ENCODE data around the gene CD1B. TPM values are rescaled to one million over a fixed set of nuclear protein-coding genes. Genes with fewer than 3 reads are reported as not detected.

The CD1B gene
- total and polyA plus RNA-seq, 9 of the 15 experiments (the other 6 are each of a cell fraction or from before 2014, with no cell fraction given) = not detected

GRCh38 chr1:158324395-158324794 is 6.9 kb downstream of the CD1B start:
- Histone ChIP-seq H3K9me1 (ENCODE audit: control insufficient read depth, insufficient read depth, low read length) (no peaks in the 10 kb centered on the region), H3K79me2 (ENCODE audit: control insufficient read depth, insufficient read depth, low read length) (no peaks in the 10 kb centered on the region), H3K4me3 (no peak overlapping the region), H4K20me1 (replicated peaks; ENCODE audit: control insufficient read depth, insufficient read depth, low read length) (no peaks in the 10 kb centered on the region), H3K27me3 (ENCODE audit: control insufficient read depth in 2 of 2, insufficient read depth in 2 of 2, low read length in 2 of 2) (no peaks in the 10 kb centered on the region), H2AFZ (ENCODE audit: low read depth, low read length) (no peak overlapping the region), H3K27ac (ENCODE audit: extremely low read depth, low read depth, low read length) (no peak overlapping the region), H3K9ac (ENCODE audit: insufficient read depth in 1 of 2, low read depth in 2 of 2, low read length in 2 of 2) (no peak overlapping the region), H3K4me1 (replicated peaks in 1 of 2; ENCODE audit: control insufficient read depth in 2 of 2, insufficient read depth in 2 of 2, low read length in 2 of 2) (no peaks in the 10 kb centered on the region), H3K36me3 (ENCODE audit: control insufficient read depth, insufficient read depth, low read length) (no peaks in the 10 kb centered on the region), H3K9me3 (replicated peaks; ENCODE audit: control insufficient read depth, insufficient read depth, low read depth, low read length) (no peaks in the 10 kb centered on the region), H3K4me2 (ENCODE audit: insufficient read depth, low read length) (no peak overlapping the region)
- in situ Hi-C loops (cut with MboI) (no loop called here), intact Hi-C loops (cut with micrococcal nuclease) (no loop called here)
- FAIRE-seq = no peak
- TF ChIP-seq CC2D1A (IDR thresholded peaks at IDR 0.05) (no peak), ZBTB5 (IDR thresholded peaks at IDR 0.05) (no peak), CHD1 (IDR thresholded peaks at IDR 0.05; ENCODE audit: low read length) (no peak), TCF7L2 (IDR thresholded peaks at IDR 0.05; ENCODE audit: low read depth, low read length) (no peak), CEBPG (CRISPR knock-in tag; IDR thresholded peaks at IDR 0.05) (no peak), CEBPG (tag; conservative IDR thresholded peaks at IDR 0.05 in 1 of 2, IDR thresholded peaks at IDR 0.05 in 1 of 2) (no peak), BHLHE40 (IDR thresholded peaks at IDR 0.05; ENCODE audit: low read length) (no peak), PTRF (tag; IDR thresholded peaks at IDR 0.05) (no peak), MECOM (CRISPR knock-in tag; IDR thresholded peaks at IDR 0.05) (no peak), JUNB (CRISPR knock-in tag; conservative IDR thresholded peaks at IDR 0.05) (no peak), BACH1 (tag; IDR thresholded peaks at IDR 0.05) (no peak)
- DNase-seq (ENCODE audit: extremely low read depth in 1 of 4, low spot score in 3 of 4) = no peak
- 2% methylated on average over 4 of the region's 4 CpGs for WGBS (ENCODE audit: insufficient coverage, low coverage, missing lambda C conversion rate)
- no TSS peak for BruUV-seq (replicated peaks)
- CTCF ChIA-PET (ENCODE audit: low intra/inter-chr PET ratio) = no interaction called here
- ATAC-seq = no peak
- POLR2A ChIA-PET = no interaction called here

Measured in K562 (cell line).